HG02884 (cell line): ENCODE measurements around the gene MTX2.
"Not testable (repeated sequence)": the region's sequence is repeated elsewhere in the genome, so short reads cannot be mapped to it uniquely, and the experiment has no call there.

Experiments used
- ATAC-seq: cut with Tn5 transposase; IDR thresholded peaks from one replicate; pipeline ENCODE4 v1.9.1; 2021; ENCODE audit warnings: mild to moderate bottlenecking, moderate library complexity; ENCODE audit not compliant: unreplicated experiment

Gene MTX2

GRCh38 chr2:176373155-176373554 lies 103.9 kb downstream of the MTX2 start:
- not testable (repeated sequence) for ATAC-seq

GRCh38 chr2:176378323-176378722 lies 109.1 kb downstream of the MTX2 start:
- ATAC-seq, result no peak

GRCh38 chr2:176380341-176380740 lies 111.1 kb downstream of the MTX2 start:
- no peak for ATAC-seq

GRCh38 chr2:176383100-176383499 lies 113.9 kb downstream of the MTX2 start:
- ATAC-seq, result no peak

GRCh38 chr2:176383836-176384442 lies 114.7 kb downstream of the MTX2 start:
- no peak for ATAC-seq

GRCh38 chr2:176385219-176385759 lies 116.0 kb downstream of the MTX2 start:
- ATAC-seq, result no peak

- ATAC-seq, result no peak
These were observed 116.6 kb downstream of the MTX2 start for GRCh38 chr2:176385838-176386237.
